GM12872 (cell line): ENCODE measurements around the gene CFAP221.

Experiments
- CTCF ChIP-seq: IDR thresholded peaks from 3 replicates; pipeline ENCODE4 v1.5.1; 2011; ENCODE audit warnings: low read depth, mild to moderate bottlenecking, low read length, moderate library complexity; ENCODE audit not compliant: insufficient read depth

The CFAP221 gene

GRCh38 chr2:119544075-119544938 lies at the start of gene CFAP221:
CFAP221 (plus strand) TSS chr2:119544449; CDS start chr2:119546132, 1,683 bp downstream.
- no peak for TF ChIP-seq CTCF

GRCh38 chr2:119495948-119496347 lies 48.3 kb upstream of the CFAP221 start:
- TF ChIP-seq CTCF: no peak

GRCh38 chr2:119496682-119497081 lies 47.6 kb upstream of the CFAP221 start:
- no peak for TF ChIP-seq CTCF

- TF ChIP-seq CTCF: no peak
These were observed 35.5 kb upstream of the CFAP221 start for GRCh38 chr2:119508756-119509155.

GRCh38 chr2:119511989-119512388 lies 32.3 kb upstream of the CFAP221 start:
- no peak for TF ChIP-seq CTCF

GRCh38 chr2:119512946-119513345 lies 31.3 kb upstream of the CFAP221 start:
- no peak for TF ChIP-seq CTCF

GRCh38 chr2:119513832-119514231 lies 30.4 kb upstream of the CFAP221 start:
- TF ChIP-seq CTCF: no peak
